Loucy (cell line): ENCODE data around the gene COL13A1.

ENCODE experiments used
- H2AFZ ChIP-seq: fragments of 200-600 bp; sonication (generic); 2 replicates; pipeline ENCODE4 v1.6.0; 2016; ENCODE audit warnings: antibody characterized with exemption, mild to moderate bottlenecking, low read length, moderate library complexity
- H3F3A ChIP-seq: fragments of 200-600 bp; 2 replicates; pipeline ENCODE4 v1.6.0; 2016; ENCODE audit warnings: antibody characterized with exemption, low read depth, mild to moderate bottlenecking
- H3K27me3 ChIP-seq: fragments of 200-600 bp; sonication (generic); 2 replicates; pipeline ENCODE4 v1.6.1; 2014; ENCODE audit warnings: low read length, mild to moderate bottlenecking; ENCODE audit not compliant: insufficient read depth, poor library complexity, severe bottlenecking
- H3K36me3 ChIP-seq: fragments of 200-600 bp; sonication (generic); 2 replicates; pipeline ENCODE4 v1.6.1; 2016; ENCODE audit warnings: low read length; ENCODE audit not compliant: insufficient read depth
- H3K4me1 ChIP-seq: fragments of 200-600 bp; sonication (generic); 2 replicates; pipeline ENCODE4 v1.5.1; 2014; ENCODE audit warnings: low read length, mild to moderate bottlenecking; ENCODE audit not compliant: insufficient read depth, poor library complexity, severe bottlenecking
- H3K4me2 ChIP-seq: fragments of 200-600 bp; sonication (generic); 2 replicates; pipeline ENCODE4 v1.6.0; 2014; ENCODE audit warnings: antibody characterized with exemption, low read length, low read depth, mild to moderate bottlenecking; ENCODE audit not compliant: poor library complexity, severe bottlenecking
- H3K4me3 ChIP-seq: fragments of 200-600 bp; sonication (generic); 2 replicates; pipeline ENCODE4 v1.5.1; 2014; ENCODE audit warnings: low read length, mild to moderate bottlenecking, mixed read lengths; ENCODE audit not compliant: poor library complexity, severe bottlenecking
- H3K79me2 ChIP-seq: fragments of 200-600 bp; sonication (generic); 2 replicates; pipeline ENCODE4 v1.6.1; 2014; ENCODE audit warnings: low read length; ENCODE audit not compliant: insufficient read depth
- H3K9ac ChIP-seq: fragments of 200-600 bp; sonication (generic); 2 replicates; pipeline ENCODE4 v1.6.0; 2014; ENCODE audit warnings: mild to moderate bottlenecking, low read depth, low read length, moderate library complexity; ENCODE audit not compliant: poor library complexity, severe bottlenecking
- H3K9me2 ChIP-seq: fragments of 200-600 bp; sonication (generic); replicated peaks from 2 replicates; pipeline ENCODE4 v1.6.1; 2016; ENCODE audit warnings: low read depth, low read length, mixed read lengths
- H3K9me3 ChIP-seq: fragments of 200-600 bp; sonication (generic); 2 replicates; pipeline ENCODE4 v1.6.1; 2014; ENCODE audit warnings: mild to moderate bottlenecking, antibody characterized with exemption, low read length, low read depth; ENCODE audit not compliant: insufficient read depth
- H4K20me1 ChIP-seq: fragments of 200-600 bp; sonication (generic); 2 replicates; pipeline ENCODE4 v1.6.0; 2014; ENCODE audit warnings: antibody characterized with exemption, low read length, mild to moderate bottlenecking; ENCODE audit not compliant: insufficient read depth, poor library complexity, severe bottlenecking
- CTCF ChIP-seq: fragments of 200-600 bp; sonication (generic); conservative IDR thresholded peaks from 2 replicates; pipeline ENCODE4 v1.5.1; 2014; ENCODE audit warnings: mild to moderate bottlenecking, antibody characterized with exemption, low read length
- EZH2phosphoT487 ChIP-seq: fragments of 200-600 bp; IDR thresholded peaks from 2 replicates; pipeline ENCODE4 v1.6.1; 2018; ENCODE audit warnings: antibody characterized with exemption, mild to moderate bottlenecking, moderate library complexity, borderline replicate concordance

COL13A1 gene

GRCh38 chr10:69791812-69792211 is 9.9 kb upstream of the COL13A1 start:
- H3K79me2 ChIP-seq: no peaks in the 10 kb centered on the region
- no peak overlapping the region for H3K4me3 ChIP-seq
- peaks cover 10% of the 10 kb centered on the region for H3K4me1 ChIP-seq
- H2AFZ ChIP-seq: no peak overlapping the region
- no peaks in the 10 kb centered on the region for H3F3A ChIP-seq
- H4K20me1 ChIP-seq: no peaks in the 10 kb centered on the region
- H3K9me3 ChIP-seq: no peaks in the 10 kb centered on the region
- H3K4me2 ChIP-seq: no peak overlapping the region
- H3K9ac ChIP-seq: no peak overlapping the region
- H3K36me3 ChIP-seq: no peaks in the 10 kb centered on the region
- TF ChIP-seq EZH2phosphoT487: no peak
- TF ChIP-seq CTCF: no peak
- H3K9me2 ChIP-seq: no peaks in the 10 kb centered on the region
- no peaks in the 10 kb centered on the region for H3K27me3 ChIP-seq

- Histone ChIP-seq H3K9me3 (no peaks in the 10 kb centered on the region), H4K20me1 (no peaks in the 10 kb centered on the region), H3K4me1 (peaks cover 10% of the 10 kb centered on the region), H3K79me2 (no peaks in the 10 kb centered on the region), H3K36me3 (no peaks in the 10 kb centered on the region), H3K9me2 (no peaks in the 10 kb centered on the region), H3F3A (no peaks in the 10 kb centered on the region), H3K9ac (no peak overlapping the region), H3K4me2 (no peak overlapping the region), H2AFZ (no peak overlapping the region), H3K4me3 (no peak overlapping the region), H3K27me3 (no peaks in the 10 kb centered on the region)
- TF ChIP-seq CTCF: no peak
- TF ChIP-seq EZH2phosphoT487: no peak
These were observed 9.4 kb upstream of the COL13A1 start for GRCh38 chr10:69792341-69792740.

GRCh38 chr10:69794673-69795072 is 7.0 kb upstream of the COL13A1 start:
- no peaks in the 10 kb centered on the region for H3K79me2 ChIP-seq
- no peaks in the 10 kb centered on the region for H3K9me3 ChIP-seq
- no peaks in the 10 kb centered on the region for H4K20me1 ChIP-seq
- H3K4me2 ChIP-seq: no peak overlapping the region
- H3K4me1 ChIP-seq: peaks cover 28% of the 10 kb centered on the region
- no peaks in the 10 kb centered on the region for H3K9me2 ChIP-seq
- H3K4me3 ChIP-seq: no peak overlapping the region
- no peaks in the 10 kb centered on the region for H3F3A ChIP-seq
- H2AFZ ChIP-seq: no peak overlapping the region
- H3K27me3 ChIP-seq: no peaks in the 10 kb centered on the region
- H3K36me3 ChIP-seq: no peaks in the 10 kb centered on the region
- no peak overlapping the region for H3K9ac ChIP-seq
- TF ChIP-seq EZH2phosphoT487 (no peak), CTCF (no peak)
